GM04504 (cell line): Measurements from ENCODE around the gene EFS.
"Not testable (repeated sequence)": the region's sequence is repeated elsewhere in the genome, so short reads cannot be mapped to it uniquely, and the experiment has no call there.

ENCODE experiments used
- DNase-seq: peaks from one replicate; pipeline ENCODE4 v3.0.0-alpha.2; 2012; ENCODE audit warnings: low read depth

The EFS gene, protein sequence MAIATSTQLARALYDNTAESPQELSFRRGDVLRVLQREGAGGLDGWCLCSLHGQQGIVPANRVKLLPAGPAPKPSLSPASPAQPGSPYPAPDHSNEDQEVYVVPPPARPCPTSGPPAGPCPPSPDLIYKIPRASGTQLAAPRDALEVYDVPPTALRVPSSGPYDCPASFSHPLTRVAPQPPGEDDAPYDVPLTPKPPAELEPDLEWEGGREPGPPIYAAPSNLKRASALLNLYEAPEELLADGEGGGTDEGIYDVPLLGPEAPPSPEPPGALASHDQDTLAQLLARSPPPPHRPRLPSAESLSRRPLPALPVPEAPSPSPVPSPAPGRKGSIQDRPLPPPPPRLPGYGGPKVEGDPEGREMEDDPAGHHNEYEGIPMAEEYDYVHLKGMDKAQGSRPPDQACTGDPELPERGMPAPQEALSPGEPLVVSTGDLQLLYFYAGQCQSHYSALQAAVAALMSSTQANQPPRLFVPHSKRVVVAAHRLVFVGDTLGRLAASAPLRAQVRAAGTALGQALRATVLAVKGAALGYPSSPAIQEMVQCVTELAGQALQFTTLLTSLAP

GRCh38 chr14:23365036-23365731 lies at the start of gene EFS:
TSS of gene EFS (minus strand) at chr14:23365172. CDS start at chr14:23365025, 147 bp downstream.
- DNase-seq: no peak

DNA sequence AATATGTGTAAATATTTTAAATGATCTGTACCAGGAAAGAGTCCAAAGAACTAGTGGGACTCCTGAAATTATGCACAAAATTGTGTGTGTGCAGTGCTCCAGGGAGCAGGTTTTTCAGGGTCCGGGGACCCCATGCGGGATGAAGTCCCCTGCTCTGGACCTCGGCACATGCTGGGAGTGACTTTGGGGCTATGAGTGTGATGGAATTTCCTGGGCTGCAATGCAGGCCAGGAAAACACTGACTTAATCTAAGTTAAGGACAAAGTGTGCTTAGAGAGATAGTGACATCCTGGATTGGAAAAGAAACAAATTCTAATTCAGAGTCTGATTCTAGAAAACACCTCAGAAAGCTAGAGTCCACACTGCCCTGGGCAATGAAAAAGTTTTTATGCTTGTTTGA lies 49.3 kb upstream of the EFS start:
- no peak for DNase-seq

GRCh38 chr14:23413681-23414080 lies 48.7 kb upstream of the EFS start:
- DNase-seq: no peak

DNA sequence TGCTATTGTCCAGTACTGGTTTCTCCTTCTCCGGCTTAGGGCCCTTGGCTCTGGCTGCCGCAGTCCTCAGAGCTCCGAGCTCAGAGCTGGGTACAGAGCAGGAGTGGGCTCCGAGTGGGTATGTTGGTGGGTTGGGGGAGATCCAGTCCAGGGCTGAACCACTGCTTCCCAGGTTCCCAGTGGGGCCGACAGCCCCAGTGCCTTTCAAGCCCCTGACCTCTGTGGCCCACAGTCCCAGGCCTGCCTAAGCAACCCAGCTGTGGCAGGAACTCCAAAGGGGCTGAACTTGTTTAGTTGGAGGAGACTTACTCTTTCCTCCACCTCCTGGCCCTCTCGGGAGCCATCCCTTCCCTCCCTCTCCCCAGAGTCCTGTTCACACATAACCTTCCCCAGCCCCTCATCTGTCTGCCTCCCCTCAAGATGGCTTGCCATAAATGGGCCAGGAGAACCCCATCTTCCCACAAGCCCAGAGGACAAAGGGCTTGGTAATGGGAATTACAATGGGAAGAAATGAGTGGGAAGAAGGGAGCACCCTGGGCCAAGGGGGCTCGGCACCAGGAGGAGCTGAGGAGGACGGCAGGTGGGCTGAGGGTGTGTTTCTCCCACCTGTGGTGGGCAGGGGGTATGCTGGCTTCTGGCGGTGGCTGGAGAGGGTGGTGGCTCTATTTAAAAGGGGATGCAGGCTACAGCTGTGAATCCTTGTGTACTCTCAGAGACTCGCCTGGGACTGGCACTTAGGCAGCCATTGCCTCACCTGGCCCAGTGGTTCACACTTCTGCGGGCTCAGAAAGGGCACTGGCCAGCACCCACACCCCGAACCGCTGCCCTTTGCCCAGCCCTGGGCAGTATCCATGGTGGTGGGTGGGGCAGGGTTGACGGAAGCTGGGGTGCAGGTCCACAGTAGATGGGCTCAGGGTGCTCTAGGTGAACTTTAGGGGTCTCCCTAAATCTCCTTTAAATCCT lies 46.9 kb upstream of the EFS start:
- no peak for DNase-seq

DNA sequence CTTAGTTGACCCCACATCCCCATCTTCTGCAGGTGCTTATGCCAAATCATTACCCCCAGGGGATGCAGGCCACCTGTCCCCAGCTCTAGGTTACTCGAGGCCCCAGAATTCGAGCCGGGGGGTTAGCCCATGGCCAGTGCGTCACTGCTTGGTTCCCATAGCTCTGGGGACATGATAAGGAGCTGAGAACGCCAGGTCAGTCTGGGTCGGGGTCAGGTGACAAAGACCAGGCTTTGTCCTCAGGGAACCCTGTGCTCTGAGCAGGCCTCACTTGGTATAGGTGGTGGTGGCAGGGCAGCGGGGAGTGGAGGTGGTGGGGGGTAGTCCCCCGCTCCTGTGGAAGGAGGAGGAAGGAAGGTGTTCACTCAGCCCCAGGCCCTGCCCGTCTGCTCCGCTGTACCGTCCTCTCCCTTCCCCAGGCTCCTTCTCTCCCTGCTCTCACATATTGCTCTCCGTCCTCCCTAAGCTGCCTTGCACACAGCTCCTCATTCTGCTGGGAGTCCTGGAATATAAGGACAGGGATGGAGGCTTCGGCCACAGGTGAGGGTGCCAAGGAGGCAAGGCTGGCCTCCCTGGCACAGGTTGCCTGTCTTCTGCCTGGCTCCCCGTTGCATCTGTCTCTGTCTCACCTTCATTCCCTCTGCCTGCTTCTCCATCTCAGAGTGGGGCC lies 45.1 kb upstream of the EFS start:
- no peak for DNase-seq

DNA sequence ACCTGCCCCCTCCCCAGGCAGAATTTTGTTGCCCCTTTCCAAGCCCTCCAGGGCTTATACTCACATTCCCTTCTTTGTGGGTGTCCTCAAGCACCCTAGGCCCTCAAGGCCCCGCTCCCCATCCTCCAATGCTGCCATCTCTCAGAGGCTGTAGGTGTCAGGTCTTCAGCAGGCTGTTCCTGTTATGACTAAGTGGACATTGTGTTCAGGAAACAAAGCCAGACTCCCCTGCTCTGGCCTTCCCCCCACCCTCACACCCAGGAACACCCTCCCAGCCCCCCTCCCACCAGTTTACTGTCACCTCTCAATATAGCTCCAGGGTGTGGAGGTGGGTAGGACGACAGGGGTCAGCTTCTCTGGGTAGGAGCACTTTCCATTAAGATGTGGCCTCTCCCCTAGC lies 44.5 kb upstream of the EFS start:
- no peak for DNase-seq

DNA sequence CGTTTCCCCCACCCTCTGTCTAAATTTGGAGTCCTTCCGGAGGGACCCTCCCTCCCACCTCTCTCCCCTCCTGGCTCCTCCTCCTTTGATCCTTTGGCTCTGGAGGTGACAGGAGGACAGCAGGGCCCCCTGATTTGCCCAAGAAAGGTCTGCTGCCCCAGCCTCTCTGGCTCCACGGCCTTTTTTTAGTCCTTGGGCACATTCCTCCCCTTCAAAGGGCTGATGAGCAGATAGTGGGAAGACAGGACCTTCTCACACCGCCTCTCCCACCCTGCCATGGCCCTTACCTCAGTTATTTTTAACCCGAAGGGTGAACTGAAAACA lies 43.3 kb upstream of the EFS start:
- no peak for DNase-seq

- DNase-seq: no peak
These were observed 42.7 kb upstream of the EFS start, which contains the start of gene MYH6 for GRCh38 chr14:23407516-23408306. TSS of gene MYH6 (minus strand) at chr14:23408273. CDS start at chr14:23407223, 1,050 bp downstream.

- DNase-seq: no peak
These were observed 41.9 kb upstream of the EFS start for GRCh38 chr14:23406725-23407355.

GRCh38 chr14:23406244-23406643 lies 41.3 kb upstream of the EFS start:
- no peak for DNase-seq

DNA sequence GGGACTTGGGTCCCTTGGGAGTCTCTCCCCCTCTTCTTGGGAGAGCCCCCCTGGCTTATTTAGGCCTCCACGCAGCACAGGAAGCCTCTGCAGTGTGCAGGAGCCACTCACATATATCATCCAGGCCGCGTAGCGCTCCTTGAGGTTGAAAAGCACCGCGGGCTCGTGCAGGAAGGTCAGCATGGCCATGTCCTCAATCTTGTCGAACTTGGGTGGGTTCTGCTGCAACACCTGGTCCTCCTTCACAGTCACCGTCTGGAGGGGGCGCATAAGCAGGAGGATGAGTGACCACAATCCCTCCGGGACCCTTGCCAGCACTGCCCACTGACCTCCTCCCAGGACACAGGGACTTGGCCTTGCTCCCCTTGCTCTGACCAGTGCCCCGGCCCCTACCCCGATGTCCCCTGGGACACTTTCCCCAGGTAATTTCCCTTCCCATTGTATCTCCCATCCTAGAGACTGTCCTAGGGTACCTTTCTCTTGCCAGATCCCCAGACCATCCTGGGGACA lies 40.6 kb upstream of the EFS start:
- DNase-seq: no peak

- DNase-seq: no peak
These were observed 40.1 kb upstream of the EFS start for GRCh38 chr14:23405096-23405495.

- no peak for DNase-seq
These were observed 39.4 kb upstream of the EFS start for GRCh38 chr14:23404331-23404900.

DNA sequence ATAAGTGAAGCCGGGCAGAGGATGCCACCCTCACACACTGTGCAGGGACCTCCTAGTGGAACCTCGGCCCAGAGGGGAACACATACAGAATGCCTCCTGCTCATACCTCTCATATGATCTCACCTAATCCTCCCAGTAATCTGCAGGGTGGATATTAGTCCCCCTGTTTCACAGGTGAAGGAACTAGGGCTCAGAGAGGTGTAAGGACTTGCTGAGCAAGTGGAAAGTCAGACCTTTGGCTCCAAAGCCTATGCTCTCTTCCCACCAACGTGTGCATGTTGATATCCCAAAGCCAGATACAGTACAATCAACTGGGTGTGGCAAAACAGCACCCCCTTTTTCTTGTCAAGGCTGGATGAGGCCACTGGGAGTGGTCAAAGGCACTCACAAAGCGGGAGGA lies 38.9 kb upstream of the EFS start:
- no peak for DNase-seq

DNA sequence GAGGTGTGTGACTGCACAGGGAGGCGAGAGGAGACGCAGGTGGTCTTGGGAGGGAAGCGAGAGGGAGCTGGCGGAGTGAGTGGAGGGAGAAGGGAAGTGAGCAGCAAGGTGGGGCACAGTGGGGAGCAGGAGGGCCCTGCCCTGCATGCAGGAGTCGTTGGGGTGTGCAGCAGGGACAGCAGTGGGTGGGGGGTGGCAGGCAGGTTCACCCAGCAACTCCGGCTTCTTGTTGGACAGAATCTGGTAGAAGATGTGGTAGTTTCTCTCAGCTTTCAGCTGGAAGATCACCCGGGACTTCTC lies 38.1 kb upstream of the EFS start:
- no peak for DNase-seq

DNA sequence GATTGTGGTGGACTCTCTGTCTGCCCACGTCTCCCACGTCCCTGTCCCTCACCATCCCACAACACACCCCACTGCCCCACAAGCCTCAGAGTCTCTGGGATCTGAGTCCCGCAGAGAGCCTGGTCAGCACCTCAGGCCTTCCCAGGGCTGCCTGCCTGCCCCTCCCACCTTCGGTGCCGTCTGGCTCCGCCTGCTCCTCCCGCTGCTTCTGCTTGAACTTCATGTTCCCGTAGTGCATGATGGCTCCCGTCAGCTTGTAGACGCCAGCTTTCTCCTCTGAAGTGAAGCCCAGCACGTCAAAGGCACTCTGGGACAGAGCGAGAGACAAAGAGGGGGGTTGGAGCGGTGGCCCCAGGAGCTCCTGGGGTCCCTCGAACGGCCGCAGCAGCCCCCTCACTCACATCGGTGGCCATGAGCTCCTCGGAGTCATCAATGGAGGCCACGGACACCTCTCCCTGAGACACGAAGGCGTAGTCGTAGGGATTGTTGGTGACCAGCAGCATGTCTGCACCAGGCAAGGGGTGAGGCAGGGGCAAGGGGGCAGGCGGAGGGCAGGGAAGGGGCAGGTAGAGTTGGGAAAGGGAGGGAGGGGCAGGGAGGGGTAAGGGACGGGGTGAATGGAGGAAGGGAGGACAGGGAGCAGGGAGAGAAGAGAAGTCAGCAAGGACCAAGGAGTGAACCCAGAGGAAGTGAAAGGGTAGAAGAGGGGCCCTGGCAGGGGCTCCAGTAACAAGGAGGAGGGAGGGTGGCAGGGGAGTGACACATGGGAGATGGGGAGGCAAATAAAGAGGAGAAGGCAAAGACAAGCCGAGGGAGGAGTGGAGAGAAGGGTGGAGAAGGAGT lies 37.5 kb upstream of the EFS start:
- DNase-seq: no peak

DNA sequence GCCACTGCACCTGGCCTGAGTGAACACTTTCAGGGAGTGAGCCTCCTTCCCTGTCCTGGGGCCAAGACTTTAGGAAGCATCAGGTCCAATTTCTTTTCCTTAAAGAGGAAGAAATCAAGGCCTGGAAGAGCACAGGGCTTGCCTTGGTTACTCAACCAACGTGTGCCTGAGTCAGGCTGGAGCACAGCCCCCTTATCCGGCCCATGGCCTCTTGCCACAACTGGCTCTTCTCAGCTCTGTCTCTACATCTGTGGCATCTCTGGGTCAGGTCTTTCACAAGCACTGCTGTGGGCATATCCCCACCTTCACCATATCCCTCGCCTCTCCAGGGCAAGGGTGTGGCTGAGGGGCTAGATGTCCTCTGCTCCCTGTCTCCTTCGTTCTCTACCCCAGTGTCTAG lies 36.3 kb upstream of the EFS start:
- no peak for DNase-seq

- DNase-seq: not testable (repeated sequence)
These were observed 35.7 kb upstream of the EFS start for GRCh38 chr14:23400496-23401149.
